HG02678 (cell line): ENCODE measurements around the gene DRP2.
"Not testable (repeated sequence)": the region's sequence is repeated elsewhere in the genome, so short reads cannot be mapped to it uniquely, and the experiment has no call there.

Source experiments
- ATAC-seq: cut with Tn5 transposase; IDR thresholded peaks from one replicate; pipeline ENCODE4 v1.9.1; 2021; ENCODE audit warnings: mild to moderate bottlenecking, moderate library complexity; ENCODE audit not compliant: unreplicated experiment

The DRP2 gene

DNA sequence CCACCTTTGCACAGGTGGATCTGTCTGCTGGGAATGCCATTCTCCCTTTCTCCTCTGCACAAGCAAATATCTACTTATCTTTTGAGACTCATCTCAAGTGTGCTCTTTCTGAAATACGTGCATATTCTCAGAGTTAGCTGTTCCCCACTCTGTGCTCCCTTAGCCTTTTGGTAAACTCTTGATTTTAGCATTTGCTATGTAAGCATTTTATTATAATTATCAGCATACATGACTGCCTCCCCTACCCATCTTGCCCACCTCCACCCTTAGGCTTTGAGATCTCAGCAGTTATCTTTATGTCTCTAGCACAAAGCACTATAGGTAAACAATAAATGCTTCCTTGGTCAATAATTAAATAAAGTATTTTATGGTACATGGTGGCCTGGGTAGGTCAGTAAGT, 11.5 kb downstream of the DRP2 start:
- no peak for ATAC-seq

- ATAC-seq: no peak
Observed at GRCh38 chrX:101232316-101232715, 12.7 kb downstream of the DRP2 start.

DNA sequence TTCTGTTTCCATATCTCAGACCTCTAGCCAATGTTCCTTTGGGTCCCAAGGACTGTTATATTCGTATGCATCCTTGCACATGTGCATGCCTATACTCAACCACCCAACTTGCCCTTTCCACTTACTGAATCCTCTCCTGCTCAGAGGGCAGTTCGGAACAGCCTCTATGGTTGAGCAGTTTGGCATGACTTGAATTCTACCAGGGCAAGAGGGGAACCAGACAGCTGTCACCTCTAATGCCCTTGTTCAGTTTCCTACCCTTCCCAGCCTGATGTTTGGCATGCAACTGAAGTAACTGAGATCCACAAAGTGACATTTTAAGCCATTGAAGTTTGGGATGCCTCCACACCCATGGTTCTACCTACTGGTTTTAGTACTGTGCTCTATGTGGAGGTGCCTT, 17.5 kb downstream of the DRP2 start:
- ATAC-seq: no peak

- ATAC-seq: no peak
Observed at GRCh38 chrX:101241531-101241930, 21.9 kb downstream of the DRP2 start.

DNA sequence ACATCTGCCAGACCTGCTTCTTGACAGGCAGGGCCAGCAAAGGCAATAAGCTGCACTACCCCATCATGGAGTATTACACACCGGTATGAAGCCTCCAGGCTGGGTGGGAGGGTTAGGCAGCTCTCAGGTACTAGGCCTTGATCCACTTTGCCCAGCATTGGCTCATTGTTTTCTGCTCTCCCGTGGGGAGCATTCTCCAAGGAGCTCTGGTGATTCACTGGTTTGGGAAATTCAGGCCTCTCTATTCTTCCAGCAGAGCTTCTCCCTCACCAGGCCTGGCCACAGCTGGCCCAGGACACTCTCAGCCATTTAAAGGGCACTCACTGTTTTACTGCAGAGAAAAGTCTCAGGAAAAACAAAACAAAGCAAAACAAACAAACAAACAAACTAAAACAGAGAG, 33.0 kb downstream of the DRP2 start:
- no peak for ATAC-seq

DNA sequence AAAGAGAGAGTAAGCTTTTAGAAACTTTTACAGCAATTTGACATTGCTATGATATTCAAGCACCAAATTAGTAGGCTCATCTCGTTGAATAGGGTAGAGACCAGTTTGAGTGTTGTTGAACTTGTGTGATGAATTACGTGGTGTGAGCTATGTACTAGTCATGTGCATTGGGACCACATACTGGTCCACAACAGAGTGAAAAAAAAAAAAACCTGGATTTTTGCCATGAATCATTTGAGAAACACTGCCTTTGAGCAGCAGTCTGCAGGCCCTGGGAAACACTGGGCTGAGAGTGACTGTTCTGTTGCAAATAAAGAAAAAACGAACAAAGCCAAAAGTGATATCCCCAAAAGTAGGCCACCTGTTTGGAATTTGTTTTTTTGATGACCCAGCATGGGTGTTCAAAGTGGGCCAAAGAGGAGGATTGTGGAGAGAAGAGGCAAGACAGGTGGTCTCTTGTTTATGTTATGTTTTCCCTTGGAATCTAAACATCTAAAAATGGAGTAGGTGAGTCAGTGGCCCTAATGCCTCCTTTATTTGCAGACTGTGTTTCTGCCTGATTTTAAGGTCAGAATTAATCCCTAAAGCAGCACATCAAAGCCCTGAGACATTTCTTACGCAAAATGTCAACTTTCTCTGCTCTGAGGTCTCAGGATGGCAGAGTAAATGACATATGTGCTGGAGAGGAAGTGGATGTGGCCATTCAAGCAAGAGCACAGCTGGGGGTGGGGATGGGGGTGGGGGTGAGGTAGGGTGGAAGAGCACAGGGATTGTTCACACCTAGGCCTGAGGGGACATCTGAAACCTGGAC, 38.1 kb downstream of the DRP2 start:
- no peak for ATAC-seq

DNA sequence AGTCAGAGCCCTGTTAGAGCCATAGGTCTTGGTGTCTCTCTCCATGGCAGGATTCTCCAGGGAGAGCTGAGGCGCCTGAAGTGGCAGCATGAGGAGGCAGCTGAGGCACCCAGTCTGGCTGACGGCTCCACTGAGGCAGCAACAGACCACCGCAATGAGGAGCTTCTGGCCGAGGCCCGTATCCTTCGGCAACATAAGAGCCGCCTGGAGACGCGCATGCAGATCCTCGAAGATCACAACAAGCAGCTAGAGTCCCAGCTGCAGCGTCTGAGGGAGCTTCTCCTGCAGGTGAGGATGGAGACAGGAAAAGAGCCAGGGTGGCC, 38.6 kb downstream of the DRP2 start:
- no peak for ATAC-seq

GRCh38 chrX:101260435-101260834, 40.8 kb downstream of the DRP2 start:
- no peak for ATAC-seq

DNA sequence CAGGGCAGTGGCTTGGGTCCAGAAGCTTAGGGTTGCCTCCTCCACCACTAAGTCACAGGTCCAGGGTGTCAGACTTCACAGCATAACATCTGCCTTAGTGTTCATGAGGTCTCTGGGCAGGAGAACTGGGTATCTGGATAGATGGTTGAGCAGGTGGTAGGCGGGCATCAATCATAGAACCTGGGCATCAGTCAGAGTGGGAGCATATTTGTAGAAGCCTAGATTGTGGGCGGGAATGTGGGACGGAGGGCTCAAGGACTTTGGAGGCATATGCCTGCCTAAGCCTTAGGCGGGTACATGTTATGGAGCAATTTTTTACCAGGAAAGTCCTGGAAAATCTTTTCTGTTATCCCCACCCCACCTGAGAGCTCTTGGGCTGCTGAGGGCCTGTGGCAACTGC, 43.0 kb downstream of the DRP2 start:
- no peak for ATAC-seq

GRCh38 chrX:101263766-101264165, 44.2 kb downstream of the DRP2 start:
- ATAC-seq: no peak

GRCh38 chrX:101265869-101266428, 46.4 kb downstream of the DRP2 start:
- no peak for ATAC-seq

DNA sequence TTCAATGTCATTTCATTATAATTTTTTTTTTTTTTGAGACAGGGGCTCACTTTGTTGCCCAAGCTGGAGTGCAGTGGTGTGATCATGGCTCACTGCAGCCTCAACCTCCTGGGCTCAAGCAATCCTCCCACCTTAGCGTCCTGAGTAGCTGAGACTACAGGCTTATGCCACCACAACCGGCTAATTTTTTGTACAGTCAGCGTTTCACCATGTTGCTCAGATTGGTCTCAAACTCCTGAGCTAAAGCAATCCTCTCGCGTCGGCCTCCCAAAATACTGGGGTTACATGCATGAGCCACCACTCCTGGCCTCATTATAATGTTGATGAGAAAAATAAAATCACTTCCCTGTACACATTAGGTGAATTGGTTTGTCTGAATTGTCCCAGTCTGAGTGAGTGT, 54.6 kb downstream of the DRP2 start:
- ATAC-seq: no peak

DNA sequence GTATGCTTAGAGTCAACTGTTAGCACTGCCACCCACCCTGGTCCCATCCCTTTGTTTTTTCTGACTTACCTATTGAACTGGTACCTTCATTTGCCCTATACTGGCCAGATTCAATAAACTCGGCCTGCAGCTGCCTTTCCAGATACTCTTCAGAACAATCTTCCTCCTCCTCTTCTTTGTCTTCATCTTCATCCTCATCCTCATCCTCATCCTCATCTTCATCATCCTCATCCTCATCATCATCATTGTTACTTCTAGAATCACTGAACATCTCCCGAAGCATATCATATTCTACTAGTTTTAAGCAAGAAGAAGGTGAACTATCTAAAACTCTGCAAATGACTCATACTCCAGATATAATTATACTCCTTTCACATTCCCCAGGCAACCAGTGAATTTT, 56.7 kb downstream of the DRP2 start:
- no peak for ATAC-seq

DNA sequence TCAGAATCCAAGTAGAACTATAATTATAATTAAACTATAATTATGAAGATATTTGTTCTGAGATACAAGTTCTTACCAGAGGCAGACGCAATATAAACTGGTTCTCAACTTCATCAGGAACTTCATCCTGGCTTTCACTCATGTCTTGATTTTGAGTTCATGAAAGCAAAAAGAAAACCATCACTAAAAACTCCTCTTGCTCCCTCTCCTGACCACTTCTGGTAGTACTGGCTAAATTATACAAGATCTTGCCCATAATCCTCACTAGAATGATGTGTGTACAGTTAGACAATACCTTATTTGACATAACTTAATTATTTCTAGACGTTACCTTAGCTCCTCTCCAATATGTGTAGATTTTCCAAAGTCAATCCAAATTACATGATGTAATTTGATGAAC, 67.8 kb downstream of the DRP2 start:
- peak; percentile 48 for ATAC-seq

GRCh38 chrX:101290957-101291603, 71.5 kb downstream of the DRP2 start, which contains the start of gene TAF7L:
TAF7L (minus strand) TSS chrX:101291334; CDS start chrX:101287543, 3,791 bp downstream.
- no peak for ATAC-seq

GRCh38 chrX:101295603-101296002, 76.0 kb downstream of the DRP2 start:
- ATAC-seq: not testable (repeated sequence)

DNA sequence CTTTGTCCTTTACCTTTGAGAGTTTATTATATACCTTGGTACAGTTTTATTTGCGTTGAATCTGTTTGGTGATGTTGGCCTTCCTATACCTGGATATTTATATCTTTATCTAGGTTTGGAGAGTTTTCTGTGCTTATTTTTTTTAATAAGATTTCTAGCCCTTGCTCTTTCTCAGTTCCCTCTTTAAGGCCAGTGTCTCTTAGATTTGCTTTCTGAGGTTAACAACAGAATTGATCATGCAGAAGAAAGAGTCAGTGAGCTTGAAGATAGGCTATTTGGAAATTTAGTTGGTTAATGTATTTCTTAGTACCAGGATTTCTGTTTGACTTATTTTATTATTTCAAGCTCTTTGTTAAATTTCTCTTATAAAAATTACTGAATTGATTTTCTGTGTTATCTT, 84.2 kb downstream of the DRP2 start:
- ATAC-seq: no peak
